AG04450 (cell line): ENCODE data around the gene ATP11B. TPM values are rescaled to one million over a fixed set of nuclear protein-coding genes. Genes with fewer than 3 reads are reported as not detected.

Experiments used
- CTCF ChIA-PET: fragments of 300-600, 350-600 bp; formaldehyde crosslinking; extraction: SDS; loops from one replicate; lab custom pipeline; 2022; ENCODE audit warnings: antibody characterized with exemption, inconsistent platforms; lab: Charles Lee
- POLR2A ChIA-PET: fragments of 350-600 bp; formaldehyde crosslinking; extraction: SDS; loops from one replicate; lab custom pipeline; 2021; ENCODE audit warnings: antibody characterized with exemption, inconsistent platforms; lab: Yijun Ruan, JAX
- DNase-seq: peaks from one replicate; pipeline ENCODE4 v3.0.0-alpha.2; 2011; ENCODE audit warnings: low read depth, low spot score
- H3K27ac ChIP-seq: one replicate; pipeline ENCODE4 v1.5.1; 2012; ENCODE audit warnings: low read depth, low read length, control low read depth
- H3K27me3 ChIP-seq: one replicate; pipeline ENCODE4 v1.6.0; 2012; ENCODE audit warnings: low read length; ENCODE audit not compliant: control insufficient read depth, insufficient read depth
- H3K4me3 ChIP-seq: 2 replicates; pipeline ENCODE4 v1.5.1; 2011; ENCODE audit warnings: mild to moderate bottlenecking, low read depth, low read length, control low read depth
- H3K9me3 ChIP-seq: 2 replicates; pipeline ENCODE4 v1.5.1; 2012; ENCODE audit warnings: low read length; ENCODE audit not compliant: control insufficient read depth, insufficient read depth
- polyA plus RNA-seq: library from polyadenylated mRNA; depleted of rRNA; stranded (reverse); fragments of >200 nt; gene quantifications from 2 replicates; pipeline ENCODE4 v1.2.3, GENCODE V29; 2011; rRNA removed
- TF ChIP-seq, protein P1 (sequence below): IDR thresholded peaks from 2 replicates; pipeline ENCODE4 v1.5.1; 2011; ENCODE audit warnings: low read depth, low read length, control low read depth, inconsistent platforms

The ATP11B gene
- polyA plus RNA-seq, 1 experiment, result 24.5 TPM

DNA sequence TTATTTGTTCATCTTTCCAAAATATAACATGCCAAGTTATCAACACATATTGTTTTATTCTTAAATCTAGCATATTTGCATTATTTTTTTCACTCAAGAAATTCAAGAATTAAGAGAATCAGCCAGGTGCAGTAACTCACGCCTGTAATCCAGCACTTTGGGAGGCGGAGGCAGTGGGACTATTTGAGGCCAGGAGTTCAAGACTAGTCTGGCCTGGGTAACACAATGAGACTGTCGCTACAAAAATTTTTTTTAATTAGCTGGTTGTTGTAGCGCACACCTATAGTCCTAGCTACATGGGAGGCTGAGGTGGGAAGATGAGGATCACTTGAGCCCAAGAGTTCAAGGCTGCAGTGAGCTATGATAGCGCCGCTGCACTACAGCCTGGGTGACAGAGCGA lies 176.5 kb downstream of the ATP11B start:
- ChIA-PET POLR2A (no interaction called here), CTCF (no interaction called here)
- H3K27ac ChIP-seq, result peak overlapping the region; percentile 55
- H3K9me3 ChIP-seq, result no peaks in the 10 kb centered on the region
- TF ChIP-seq, protein P1, sequence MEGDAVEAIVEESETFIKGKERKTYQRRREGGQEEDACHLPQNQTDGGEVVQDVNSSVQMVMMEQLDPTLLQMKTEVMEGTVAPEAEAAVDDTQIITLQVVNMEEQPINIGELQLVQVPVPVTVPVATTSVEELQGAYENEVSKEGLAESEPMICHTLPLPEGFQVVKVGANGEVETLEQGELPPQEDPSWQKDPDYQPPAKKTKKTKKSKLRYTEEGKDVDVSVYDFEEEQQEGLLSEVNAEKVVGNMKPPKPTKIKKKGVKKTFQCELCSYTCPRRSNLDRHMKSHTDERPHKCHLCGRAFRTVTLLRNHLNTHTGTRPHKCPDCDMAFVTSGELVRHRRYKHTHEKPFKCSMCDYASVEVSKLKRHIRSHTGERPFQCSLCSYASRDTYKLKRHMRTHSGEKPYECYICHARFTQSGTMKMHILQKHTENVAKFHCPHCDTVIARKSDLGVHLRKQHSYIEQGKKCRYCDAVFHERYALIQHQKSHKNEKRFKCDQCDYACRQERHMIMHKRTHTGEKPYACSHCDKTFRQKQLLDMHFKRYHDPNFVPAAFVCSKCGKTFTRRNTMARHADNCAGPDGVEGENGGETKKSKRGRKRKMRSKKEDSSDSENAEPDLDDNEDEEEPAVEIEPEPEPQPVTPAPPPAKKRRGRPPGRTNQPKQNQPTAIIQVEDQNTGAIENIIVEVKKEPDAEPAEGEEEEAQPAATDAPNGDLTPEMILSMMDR, result no peak
- H3K27me3 ChIP-seq, result no peaks in the 10 kb centered on the region
- DNase-seq, result no peak
- H3K4me3 ChIP-seq, result no peak overlapping the region

DNA sequence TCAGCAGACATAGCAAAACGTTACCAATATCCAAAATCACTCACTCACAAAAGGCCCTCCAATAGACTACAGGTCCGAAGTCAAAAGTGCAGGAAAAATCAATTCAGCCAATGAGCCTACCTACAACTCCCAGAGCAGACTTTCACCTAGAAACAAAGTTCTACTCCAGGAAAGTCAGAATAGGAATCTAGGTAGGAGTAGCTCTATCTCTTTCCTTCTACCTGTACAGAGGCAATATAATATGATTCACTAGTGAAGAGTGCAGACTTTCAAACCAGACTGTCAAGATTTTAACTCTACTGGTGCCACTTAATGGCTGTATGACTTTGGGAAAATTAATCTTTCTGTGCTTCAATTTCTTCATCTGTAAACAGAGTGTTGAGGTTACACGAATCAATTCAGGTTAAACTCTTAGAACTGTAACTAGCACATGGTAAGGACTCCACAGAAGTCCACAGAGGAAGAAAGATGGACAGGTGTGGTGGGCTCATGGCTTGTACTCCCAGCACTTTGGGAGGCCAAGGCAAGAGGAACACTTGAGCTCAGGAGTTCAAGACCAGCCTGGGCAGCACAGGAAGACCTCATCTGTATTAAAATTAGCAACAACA lies 177.6 kb downstream of the ATP11B start:
- POLR2A ChIA-PET, result no interaction called here
- no peak overlapping the region for H3K27ac ChIP-seq
- no peak overlapping the region for H3K4me3 ChIP-seq
- CTCF ChIA-PET, result no interaction called here
- no peak for DNase-seq
- H3K27me3 ChIP-seq, result no peaks in the 10 kb centered on the region
- TF ChIP-seq, protein P1, result no peak
- H3K9me3 ChIP-seq, result no peaks in the 10 kb centered on the region

Other genes with a start within 250 kb of the ATP11B start
- 34.8 and 36.1 TPM in 2 replicates for gene DCUN1D1, start 187.0 kb downstream of the ATP11B start, polyA plus RNA-seq